Endodermal cell (in vitro differentiated cells): ENCODE results near the gene ZNF560. TPM values are rescaled to one million over a fixed set of nuclear protein-coding genes. Genes with fewer than 3 reads are reported as not detected.

Source experiments
- DNase-seq: peaks from one replicate; pipeline ENCODE4 v3.0.0-alpha.2; 2017
- H3K27ac ChIP-seq: 2 replicates; pipeline ENCODE4 v1.5.1; 2013; ENCODE audit warnings: mild to moderate bottlenecking, low read depth, low read length, moderate library complexity
- H3K27me3 ChIP-seq: 2 replicates; pipeline ENCODE4 v1.6.1; 2013; ENCODE audit warnings: mild to moderate bottlenecking, low read length, moderate library complexity; ENCODE audit not compliant: insufficient read depth, control insufficient read depth, poor library complexity, severe bottlenecking
- H3K36me3 ChIP-seq: 2 replicates; pipeline ENCODE4 v1.7.0; 2013; ENCODE audit warnings: mild to moderate bottlenecking, low read length, moderate library complexity; ENCODE audit not compliant: control insufficient read depth, insufficient read depth
- H3K4me1 ChIP-seq: one replicate; pipeline ENCODE4 v1.7.0; 2013; ENCODE audit warnings: low read length; ENCODE audit not compliant: control insufficient read depth, insufficient read depth
- H3K4me3 ChIP-seq: 2 replicates; pipeline ENCODE4 v1.5.1; 2013; ENCODE audit warnings: mild to moderate bottlenecking, low read length, moderate library complexity
- H3K9ac ChIP-seq: 2 replicates; pipeline ENCODE4 v1.6.1; 2013; ENCODE audit warnings: mild to moderate bottlenecking, low read length, moderate library complexity; ENCODE audit not compliant: poor library complexity, severe bottlenecking; ENCODE audit errors: extremely low read depth
- H3K9me3 ChIP-seq: 2 replicates; pipeline ENCODE4 v1.6.1; 2013; ENCODE audit warnings: mild to moderate bottlenecking, low read length, moderate library complexity; ENCODE audit not compliant: control insufficient read depth
- H3K27ac Mint-ChIP-seq: 2 replicates; pipeline ENCODE4 v1.8.0; 2020; ENCODE audit warnings: mixed read lengths
- H3K27me3 Mint-ChIP-seq: 2 replicates; pipeline ENCODE4 v1.8.0; 2021; ENCODE audit warnings: mild to moderate bottlenecking, mixed read lengths; ENCODE audit not compliant: insufficient read depth
- H3K36me3 Mint-ChIP-seq: 2 replicates; pipeline ENCODE4 v1.8.0; 2020; ENCODE audit warnings: low read depth, mixed read lengths
- H3K4me1 Mint-ChIP-seq: 2 replicates; pipeline ENCODE4 v1.8.0; 2020; ENCODE audit warnings: mixed read lengths
- H3K4me3 Mint-ChIP-seq: 2 replicates; pipeline ENCODE4 v1.8.0; 2020; ENCODE audit warnings: mild to moderate bottlenecking, moderate library complexity, mixed read lengths
- H3K9me3 Mint-ChIP-seq: 2 replicates; pipeline ENCODE4 v1.8.0; 2020; ENCODE audit warnings: mild to moderate bottlenecking, mixed read lengths
- CTCF ChIP-seq: fragments of 200-600 bp; sonication (generic); conservative IDR thresholded peaks from 2 replicates; pipeline ENCODE4 v1.5.0; 2021; ENCODE audit warnings: antibody characterized with exemption, mild to moderate bottlenecking
- WGBS, 2 experiments: methylation state at CpG; one replicate each; pipeline versions ENCODE4 v1.1.5 to v1.1.7; 2013; ENCODE audit warnings: missing lambda C conversion rate in 2 of 2, mixed read lengths in 1 of 2; ENCODE audit not compliant: insufficient coverage in 1 of 2, insufficient read length in 1 of 2; 5-methylcytosine and 5-hydroxymethylcytosine counted together
- total RNA-seq, 2 donors: library from RNA; stranded (reverse); fragmentation: NEBNext Ultra II Directional in 1 of 2; extraction: Animal tissue kit (Norgen Biotek cat#: 25700) in 1 of 2; gene quantifications; 2 replicates in 1 of 2; 3 replicates in 1 of 2; pipeline ENCODE4 v1.2.1, GENCODE V29; 2021

Gene ZNF560
- total RNA-seq, 2 donors from 2014 or later, result not detected

DNA sequence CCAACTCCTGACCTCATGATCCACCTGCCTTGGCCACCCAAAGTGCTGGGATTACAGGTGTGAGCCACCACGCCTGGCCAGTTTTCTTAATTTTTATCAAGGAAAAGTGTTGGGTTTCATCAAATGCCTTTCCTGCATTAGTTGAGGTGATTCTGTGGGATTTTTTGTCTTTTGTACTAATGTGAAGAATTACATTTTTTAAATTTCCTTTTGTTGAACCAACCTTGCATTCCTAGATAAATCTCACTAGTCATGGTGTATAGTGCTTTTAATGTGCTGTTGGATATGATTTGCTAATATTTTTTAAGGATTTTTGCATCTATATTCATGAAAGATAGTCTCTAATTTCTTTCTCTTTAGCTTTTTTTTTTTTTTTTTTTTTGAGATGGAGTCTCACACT, 2.4 kb upstream of the ZNF560 start:
- Histone ChIP-seq H3K9ac (no peak overlapping the region), H3K9me3 (peaks cover 49% of the 10 kb centered on the region), H3K4me1 (no peaks in the 10 kb centered on the region), H3K4me3 (no peak overlapping the region), H3K36me3 (no peaks in the 10 kb centered on the region), H3K27ac (no peak overlapping the region), H3K27me3 (no peaks in the 10 kb centered on the region)
- WGBS, 2 experiments, result 80 to 100% methylated on average over 1 of the region's 1 CpG
- Mint-ChIP-seq H3K4me3 (no peak overlapping the region), H3K27me3 (no peaks in the 10 kb centered on the region), H3K9me3 (peaks cover 90% of the 10 kb centered on the region), H3K36me3 (no peaks in the 10 kb centered on the region), H3K27ac (no peak overlapping the region), H3K4me1 (no peaks in the 10 kb centered on the region)
- no peak for DNase-seq
- TF ChIP-seq CTCF, result no peak

DNA sequence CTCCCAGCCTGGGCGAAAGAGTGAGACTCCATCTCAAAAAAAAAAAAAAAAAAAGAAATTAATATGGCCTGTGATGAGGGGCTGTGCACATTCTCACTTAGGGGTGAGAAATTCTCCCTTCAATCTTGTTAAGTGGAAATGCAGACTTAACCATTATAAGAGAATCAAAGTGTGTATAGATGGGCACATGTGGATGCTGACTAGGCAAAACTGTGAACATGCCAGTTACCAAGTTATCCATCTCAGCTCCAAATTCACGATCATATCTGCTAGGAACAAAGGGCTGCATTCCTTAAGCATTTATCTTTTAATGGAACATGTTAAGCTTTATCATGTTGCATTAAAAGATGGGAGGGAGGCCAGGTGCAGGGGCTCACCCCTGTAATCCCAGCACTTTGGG, 4.3 kb downstream of the ZNF560 start:
- 66 to 80% methylated on average over 1 to 2 of the region's 2 CpGs for WGBS, 2 experiments
- TF ChIP-seq CTCF, result no peak
- H3K9me3 Mint-ChIP-seq, result peaks cover 91% of the 10 kb centered on the region
- no peak overlapping the region for H3K27ac Mint-ChIP-seq
- Histone ChIP-seq H3K4me3 (no peak overlapping the region), H3K9me3 (peaks cover 66% of the 10 kb centered on the region), H3K9ac (no peak overlapping the region), H3K27me3 (no peaks in the 10 kb centered on the region), H3K36me3 (no peaks in the 10 kb centered on the region), H3K4me1 (no peaks in the 10 kb centered on the region), H3K27ac (no peak overlapping the region)
- H3K36me3 Mint-ChIP-seq, result no peaks in the 10 kb centered on the region
- no peak overlapping the region for H3K4me3 Mint-ChIP-seq
- no peaks in the 10 kb centered on the region for H3K27me3 Mint-ChIP-seq
- H3K4me1 Mint-ChIP-seq, result no peaks in the 10 kb centered on the region
- no peak for DNase-seq

- H3K9me3 Mint-ChIP-seq, result peaks cover 93% of the 10 kb centered on the region
- no peaks in the 10 kb centered on the region for H3K4me1 ChIP-seq
Measured at GRCh38 chr19:9487016-9487415, 11.4 kb downstream of the ZNF560 start.

More at GRCh38 chr19:9487016-9487415, 11.4 kb downstream of the ZNF560 start:
- H3K27me3 Mint-ChIP-seq, result no peaks in the 10 kb centered on the region
- H3K36me3 ChIP-seq, result no peaks in the 10 kb centered on the region
- no peak overlapping the region for H3K4me3 Mint-ChIP-seq
- peaks cover 60% of the 10 kb centered on the region for H3K9me3 ChIP-seq
- no peak overlapping the region for H3K9ac ChIP-seq
- peaks cover 5% of the 10 kb centered on the region for H3K36me3 Mint-ChIP-seq
- no peak overlapping the region for H3K27ac Mint-ChIP-seq
- 79 to 80% methylated on average over 2 of the region's 2 CpGs for WGBS, 2 experiments
- no peak for DNase-seq
- H3K27me3 ChIP-seq, result no peaks in the 10 kb centered on the region
- no peak overlapping the region for H3K4me3 ChIP-seq
- no peaks in the 10 kb centered on the region for H3K4me1 Mint-ChIP-seq
- no peak for TF ChIP-seq CTCF
- H3K27ac ChIP-seq, result no peak overlapping the region
